ENCODE data around the gene CHD2.

CHD2 gene

DNA sequence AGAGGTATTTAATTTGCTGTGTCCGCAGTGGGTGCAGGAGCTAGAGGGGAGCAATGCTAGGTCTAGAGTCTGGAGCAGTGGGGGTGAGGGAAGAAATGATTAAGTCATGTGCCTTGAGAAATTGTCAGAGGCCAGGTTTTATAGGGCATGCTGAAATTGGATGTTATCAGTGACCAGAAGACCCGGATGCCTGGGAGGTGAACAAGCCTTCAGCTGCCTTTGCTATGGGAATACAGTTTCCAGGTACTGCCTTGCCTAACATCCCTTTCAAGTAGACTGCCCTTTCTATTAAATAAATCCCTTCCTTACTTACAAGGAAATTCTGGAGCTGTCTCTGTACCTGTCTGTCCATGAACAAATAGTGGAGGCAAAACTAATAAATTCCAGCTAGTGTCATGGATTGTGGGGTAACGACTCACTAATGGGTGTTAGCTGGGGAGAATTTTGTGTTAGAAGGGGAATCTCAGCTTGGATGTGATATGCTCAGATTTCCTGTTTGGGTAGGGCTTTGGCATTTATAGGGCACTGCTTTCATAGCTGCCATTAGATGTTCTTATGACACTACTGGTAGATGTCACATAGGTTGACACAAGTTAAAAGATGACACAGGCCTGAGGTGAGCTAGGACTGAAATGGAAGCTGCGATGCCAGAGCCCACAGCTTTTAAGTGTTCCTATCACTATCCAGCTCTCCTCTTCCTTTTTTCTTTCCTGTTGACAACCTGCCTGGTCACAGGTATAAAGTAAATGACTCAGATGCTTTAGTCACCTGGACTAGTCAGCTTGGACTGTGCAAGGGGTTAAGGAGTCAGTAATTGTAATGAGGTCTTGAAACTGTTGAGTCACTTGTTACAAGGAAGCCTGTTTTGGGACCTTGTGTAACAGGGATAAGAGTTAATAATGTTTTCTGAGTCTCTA lies 21.3 kb downstream of the CHD2 start:
- TF ChIP-seq, protein P1, sequence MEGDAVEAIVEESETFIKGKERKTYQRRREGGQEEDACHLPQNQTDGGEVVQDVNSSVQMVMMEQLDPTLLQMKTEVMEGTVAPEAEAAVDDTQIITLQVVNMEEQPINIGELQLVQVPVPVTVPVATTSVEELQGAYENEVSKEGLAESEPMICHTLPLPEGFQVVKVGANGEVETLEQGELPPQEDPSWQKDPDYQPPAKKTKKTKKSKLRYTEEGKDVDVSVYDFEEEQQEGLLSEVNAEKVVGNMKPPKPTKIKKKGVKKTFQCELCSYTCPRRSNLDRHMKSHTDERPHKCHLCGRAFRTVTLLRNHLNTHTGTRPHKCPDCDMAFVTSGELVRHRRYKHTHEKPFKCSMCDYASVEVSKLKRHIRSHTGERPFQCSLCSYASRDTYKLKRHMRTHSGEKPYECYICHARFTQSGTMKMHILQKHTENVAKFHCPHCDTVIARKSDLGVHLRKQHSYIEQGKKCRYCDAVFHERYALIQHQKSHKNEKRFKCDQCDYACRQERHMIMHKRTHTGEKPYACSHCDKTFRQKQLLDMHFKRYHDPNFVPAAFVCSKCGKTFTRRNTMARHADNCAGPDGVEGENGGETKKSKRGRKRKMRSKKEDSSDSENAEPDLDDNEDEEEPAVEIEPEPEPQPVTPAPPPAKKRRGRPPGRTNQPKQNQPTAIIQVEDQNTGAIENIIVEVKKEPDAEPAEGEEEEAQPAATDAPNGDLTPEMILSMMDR (IDR thresholded peaks at IDR 0.05; ENCODE audit: insufficient read depth, low read depth, low read length, missing control alignments), result no peak
- H3K4me3 ChIP-seq (ENCODE audit: low read length), result no peak overlapping the region
- peak; percentile 97 for DNase-seq (ENCODE audit: low read depth)

DNA sequence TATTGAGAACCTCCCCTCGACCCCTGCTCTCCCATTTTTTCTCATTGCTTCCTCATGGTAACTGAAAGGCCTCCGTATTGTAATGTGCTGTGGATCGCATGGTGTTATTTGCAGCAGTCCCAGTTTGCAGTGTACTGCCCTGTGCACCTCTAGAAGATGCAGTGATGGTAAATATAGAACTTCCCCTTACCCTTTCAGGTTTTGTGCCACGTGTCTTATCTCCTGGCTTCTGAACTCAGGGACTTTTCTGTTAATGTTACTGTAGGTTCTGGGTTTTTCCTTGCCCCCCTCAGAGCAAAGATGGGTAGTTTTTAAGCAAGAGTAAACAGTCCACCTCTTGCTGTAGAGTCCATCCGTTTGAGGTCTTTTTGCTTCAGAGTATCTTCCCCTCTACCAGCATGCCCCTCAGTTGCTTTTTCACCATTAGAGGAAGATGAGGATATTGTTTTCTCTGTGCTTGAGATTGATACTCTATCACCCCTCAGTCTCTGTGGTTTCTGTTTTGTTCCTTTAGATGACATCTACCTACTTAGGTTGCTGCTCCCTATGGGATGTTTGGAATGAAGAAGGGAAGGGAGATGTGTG lies 22.4 kb downstream of the CHD2 start:
- TF ChIP-seq, protein P1 (IDR thresholded peaks at IDR 0.05; ENCODE audit: insufficient read depth, low read depth, low read length, missing control alignments), result no peak
- H3K4me3 ChIP-seq (ENCODE audit: low read length), result no peak overlapping the region
- DNase-seq (ENCODE audit: low read depth), result no peak

DNA sequence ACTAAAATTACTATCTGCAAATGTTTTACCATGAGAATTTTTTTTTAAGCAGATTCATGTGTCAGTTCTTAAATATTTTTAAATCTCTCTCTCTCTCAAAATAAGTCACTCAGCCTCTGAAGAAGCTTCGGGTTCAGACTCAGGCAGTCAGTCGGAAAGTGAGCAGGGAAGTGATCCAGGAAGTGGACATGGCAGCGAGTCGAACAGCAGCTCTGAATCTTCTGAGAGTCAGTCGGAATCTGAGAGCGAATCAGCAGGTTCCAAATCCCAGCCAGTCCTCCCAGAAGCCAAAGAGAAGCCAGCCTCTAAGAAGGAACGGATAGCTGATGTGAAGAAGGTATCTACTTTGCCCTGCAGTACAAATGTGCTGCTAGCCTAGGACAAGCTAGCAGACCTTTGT lies 24.1 kb downstream of the CHD2 start:
- H3K4me3 ChIP-seq (ENCODE audit: low read length), result no peak overlapping the region
- DNase-seq (ENCODE audit: low read depth), result no peak
- TF ChIP-seq, protein P1 (IDR thresholded peaks at IDR 0.05; ENCODE audit: insufficient read depth, low read depth, low read length, missing control alignments), result no peak

DNA sequence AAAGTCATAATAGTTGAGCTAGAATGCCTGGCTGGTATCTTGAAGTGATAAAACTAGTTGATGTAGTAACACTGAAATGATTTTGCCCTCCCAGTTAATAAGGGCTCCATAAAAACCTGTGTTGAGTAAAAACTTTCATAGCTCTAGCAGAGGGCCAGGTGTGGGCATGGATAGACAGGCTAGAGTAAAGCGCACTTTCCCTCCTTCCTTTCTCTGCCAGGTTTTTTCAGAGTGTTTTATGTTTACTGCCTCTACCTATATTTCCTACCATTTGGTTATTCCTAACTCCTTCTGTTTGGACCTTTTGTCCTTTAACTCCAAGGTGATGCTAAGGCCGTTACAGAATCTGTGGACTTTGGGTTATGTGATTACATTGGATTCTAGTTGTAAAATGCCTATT lies 25.3 kb downstream of the CHD2 start:
- no peak overlapping the region for H3K4me3 ChIP-seq (ENCODE audit: low read length)
- DNase-seq (ENCODE audit: low read depth), result no peak
- TF ChIP-seq, protein P1 (IDR thresholded peaks at IDR 0.05; ENCODE audit: insufficient read depth, low read depth, low read length, missing control alignments), result no peak

DNA sequence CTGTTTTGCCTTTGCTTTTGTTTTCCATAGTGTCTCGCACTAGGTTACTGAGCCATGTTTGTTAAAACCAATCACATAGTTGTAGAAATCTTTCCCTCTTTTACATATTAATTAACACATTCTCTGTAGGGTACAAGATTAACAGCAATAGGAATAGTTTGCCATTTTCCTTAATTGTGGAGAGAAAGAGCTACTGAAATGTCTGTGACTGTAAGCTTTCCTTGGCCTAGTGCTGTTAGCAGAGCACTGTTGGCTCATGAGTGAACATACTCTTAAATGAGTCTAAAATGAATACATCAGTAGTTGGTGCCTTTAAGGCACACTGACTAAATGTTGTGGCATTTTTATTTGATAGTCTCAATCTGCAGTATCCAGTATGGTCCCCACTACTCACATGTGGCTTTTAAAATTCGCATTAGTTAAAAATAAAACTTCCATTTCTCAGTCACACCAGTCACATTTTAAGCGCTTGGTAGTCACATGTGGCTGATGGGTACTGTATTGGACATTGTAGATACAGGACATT lies 28.2 kb downstream of the CHD2 start:
- no peak overlapping the region for H3K4me3 ChIP-seq (ENCODE audit: low read length)
- TF ChIP-seq, protein P1 (IDR thresholded peaks at IDR 0.05; ENCODE audit: insufficient read depth, low read depth, low read length, missing control alignments), result no peak
- no peak for DNase-seq (ENCODE audit: low read depth)

DNA sequence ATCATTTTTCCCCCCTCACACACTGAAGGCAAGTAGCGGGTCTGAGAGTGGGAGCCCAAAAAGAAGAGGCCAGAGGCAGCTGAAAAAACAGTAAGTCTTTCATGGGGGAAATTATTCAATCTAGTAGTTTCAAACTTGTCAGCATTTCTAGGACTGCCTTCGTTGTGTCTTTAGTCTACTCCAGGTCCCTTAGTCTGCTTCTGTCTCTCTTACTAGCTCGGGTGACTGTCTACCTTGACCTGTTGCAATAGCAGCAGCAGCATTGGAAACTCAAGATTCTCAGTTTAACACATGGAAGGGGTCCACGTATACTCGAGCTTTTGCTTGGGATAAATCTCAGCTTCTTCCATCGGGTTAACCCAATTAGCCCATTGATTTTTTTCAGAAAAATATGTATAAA lies 28.9 kb downstream of the CHD2 start:
- TF ChIP-seq, protein P1 (IDR thresholded peaks at IDR 0.05; ENCODE audit: insufficient read depth, low read depth, low read length, missing control alignments), result no peak
- no peak for DNase-seq (ENCODE audit: low read depth)
- no peak overlapping the region for H3K4me3 ChIP-seq (ENCODE audit: low read length)

Data from epithelial cell of esophagus (primary cell).